22Rv1 (cell line): ENCODE measurements around the gene AFF4.

Experiments used
- CTCF ChIP-seq: fragments of 450-650 bp; IDR thresholded peaks from 2 replicates; pipeline ENCODE4 v1.5.1; 2017; ENCODE audit warnings: mild to moderate bottlenecking
- ZFX ChIP-seq: fragments of 450-650 bp; IDR thresholded peaks from 2 replicates; pipeline ENCODE4 v1.6.1; 2017; ENCODE audit warnings: antibody characterized with exemption, borderline replicate concordance

- no peak for TF ChIP-seq CTCF
- TF ChIP-seq ZFX, result no peak
Measured at GRCh38 chr5:132827943-132828673, 135.3 kb downstream of the AFF4 start.
